ENCODE data around the gene ASPSCR1. TPM values are rescaled to one million over a fixed set of nuclear protein-coding genes. Genes with fewer than 3 reads are reported as not detected.

ASPSCR1 gene
- total RNA-seq, 2 donors from 2014 or later: 17.9 to 57.4 TPM

GRCh38 chr17:81990836-81991683 is 13.6 kb downstream of the ASPSCR1 start:
- intact Hi-C loops (cut with DNase I): no loop called here
- Histone ChIP-seq H3K4me3 (no peak overlapping the region), H3K27ac (peak overlapping the region; percentile 67 to 77 (median 74))

GRCh38 chr17:81991684-81992305 is 14.4 kb downstream of the ASPSCR1 start:
- peak; percentile 91 for ATAC-seq
- DNase-seq: peak; percentile 86 to 96 (median 92)
- Histone ChIP-seq H3K27me3 (no peaks in the 10 kb centered on the region), H3K27ac (peak overlapping the region; percentile 67 to 77 (median 74)), H3K4me1 (peaks cover 24% of the 10 kb centered on the region), H3K4me3 (no peak overlapping the region), H3K9me3 (no peaks in the 10 kb centered on the region), H3K36me3 (replicated peaks in 1 of 2; ENCODE audit: insufficient read depth in 1 of 2, low read depth in 2 of 2) (no peaks in the 10 kb centered on the region)
- 10 to 20% methylated on average over 6 to 31 of the region's 31 CpGs for WGBS, 2 donors
- intact Hi-C loops (cut with DNase I): no loop called here
- TF ChIP-seq POLR2A (IDR thresholded peaks at IDR 0.05): peak in 2 of 3 donors; percentile 23 to 27
- TF ChIP-seq, protein P1, sequence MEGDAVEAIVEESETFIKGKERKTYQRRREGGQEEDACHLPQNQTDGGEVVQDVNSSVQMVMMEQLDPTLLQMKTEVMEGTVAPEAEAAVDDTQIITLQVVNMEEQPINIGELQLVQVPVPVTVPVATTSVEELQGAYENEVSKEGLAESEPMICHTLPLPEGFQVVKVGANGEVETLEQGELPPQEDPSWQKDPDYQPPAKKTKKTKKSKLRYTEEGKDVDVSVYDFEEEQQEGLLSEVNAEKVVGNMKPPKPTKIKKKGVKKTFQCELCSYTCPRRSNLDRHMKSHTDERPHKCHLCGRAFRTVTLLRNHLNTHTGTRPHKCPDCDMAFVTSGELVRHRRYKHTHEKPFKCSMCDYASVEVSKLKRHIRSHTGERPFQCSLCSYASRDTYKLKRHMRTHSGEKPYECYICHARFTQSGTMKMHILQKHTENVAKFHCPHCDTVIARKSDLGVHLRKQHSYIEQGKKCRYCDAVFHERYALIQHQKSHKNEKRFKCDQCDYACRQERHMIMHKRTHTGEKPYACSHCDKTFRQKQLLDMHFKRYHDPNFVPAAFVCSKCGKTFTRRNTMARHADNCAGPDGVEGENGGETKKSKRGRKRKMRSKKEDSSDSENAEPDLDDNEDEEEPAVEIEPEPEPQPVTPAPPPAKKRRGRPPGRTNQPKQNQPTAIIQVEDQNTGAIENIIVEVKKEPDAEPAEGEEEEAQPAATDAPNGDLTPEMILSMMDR (IDR thresholded peaks at IDR 0.05): peak in 3 of 7 experiments; percentile 14 to 41 (median 41)

More at GRCh38 chr17:81990836-81991683, 13.6 kb downstream of the ASPSCR1 start:
- ATAC-seq (peak; percentile 2), DNase-seq (peak; percentile 47 to 77 (median 66))
- Histone ChIP-seq H3K4me1 (peaks cover 24% of the 10 kb centered on the region), H3K36me3 (replicated peaks in 1 of 2; ENCODE audit: insufficient read depth in 1 of 2, low read depth in 2 of 2) (peaks cover 0 to under 1% of the 10 kb centered on the region in 2 donors), H3K27me3 (no peaks in the 10 kb centered on the region), H3K9me3 (no peaks in the 10 kb centered on the region)
- TF ChIP-seq, protein P1 (IDR thresholded peaks at IDR 0.05): no peak
- no peak for TF ChIP-seq POLR2A (IDR thresholded peaks at IDR 0.05)
- WGBS, 2 donors: 44 to 48% methylated on average over 19 to 25 of the region's 25 CpGs

DNA sequence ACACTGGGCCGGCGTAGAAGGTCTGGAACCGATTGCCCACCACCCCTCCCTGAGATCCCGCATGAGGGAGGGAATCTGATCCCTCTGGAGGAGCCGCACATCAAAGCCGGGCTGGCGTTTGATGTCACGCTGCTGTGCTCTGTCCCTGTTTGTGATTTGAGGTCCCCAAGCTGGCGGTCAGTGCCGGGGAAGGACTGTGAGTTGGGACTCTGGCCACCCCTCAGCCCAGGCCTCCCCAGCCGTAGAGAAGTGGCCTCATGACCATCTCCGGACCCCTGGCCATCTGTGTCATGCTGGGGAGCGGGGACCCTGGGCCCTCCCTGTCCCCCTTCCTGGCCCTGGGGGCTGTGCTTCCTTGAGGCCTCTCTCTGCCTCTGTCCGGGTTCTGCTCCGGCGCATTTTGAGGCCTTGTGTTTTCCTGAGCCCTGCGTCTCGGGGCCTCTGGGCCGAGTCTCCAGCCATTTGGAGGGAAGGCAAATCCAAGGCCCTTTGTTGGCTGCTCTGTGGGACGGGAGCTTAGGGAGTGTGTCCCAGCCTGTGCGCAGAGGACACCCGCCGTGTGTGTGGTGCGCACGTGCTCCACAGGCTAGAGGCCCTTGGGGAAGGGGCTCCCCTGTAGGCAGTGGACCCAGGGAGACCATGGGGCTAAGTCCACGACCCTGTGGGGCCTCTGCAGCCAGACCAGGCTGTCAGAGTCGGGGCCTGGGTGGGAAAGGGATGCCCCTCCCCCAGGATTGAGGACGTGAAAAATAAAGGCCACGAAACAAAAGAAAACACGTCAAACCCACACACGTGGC is 15.1 kb downstream of the ASPSCR1 start:
- Histone ChIP-seq H3K36me3 (replicated peaks in 1 of 2; ENCODE audit: insufficient read depth in 1 of 2, low read depth in 2 of 2) (no peaks in the 10 kb centered on the region), H3K27ac (peak overlapping the region; percentile 67 to 77 (median 74)), H3K4me3 (no peak overlapping the region), H3K4me1 (peaks cover 24% of the 10 kb centered on the region), H3K27me3 (no peaks in the 10 kb centered on the region), H3K9me3 (no peaks in the 10 kb centered on the region)
- WGBS, 2 donors: 72 to 76% methylated on average over 14 to 31 of the region's 31 CpGs
- TF ChIP-seq, protein P1 (IDR thresholded peaks at IDR 0.05): no peak
- TF ChIP-seq POLR2A (IDR thresholded peaks at IDR 0.05): no peak
- no peak for DNase-seq
- intact Hi-C loops (cut with DNase I): no loop called here
- ATAC-seq: no peak

DNA sequence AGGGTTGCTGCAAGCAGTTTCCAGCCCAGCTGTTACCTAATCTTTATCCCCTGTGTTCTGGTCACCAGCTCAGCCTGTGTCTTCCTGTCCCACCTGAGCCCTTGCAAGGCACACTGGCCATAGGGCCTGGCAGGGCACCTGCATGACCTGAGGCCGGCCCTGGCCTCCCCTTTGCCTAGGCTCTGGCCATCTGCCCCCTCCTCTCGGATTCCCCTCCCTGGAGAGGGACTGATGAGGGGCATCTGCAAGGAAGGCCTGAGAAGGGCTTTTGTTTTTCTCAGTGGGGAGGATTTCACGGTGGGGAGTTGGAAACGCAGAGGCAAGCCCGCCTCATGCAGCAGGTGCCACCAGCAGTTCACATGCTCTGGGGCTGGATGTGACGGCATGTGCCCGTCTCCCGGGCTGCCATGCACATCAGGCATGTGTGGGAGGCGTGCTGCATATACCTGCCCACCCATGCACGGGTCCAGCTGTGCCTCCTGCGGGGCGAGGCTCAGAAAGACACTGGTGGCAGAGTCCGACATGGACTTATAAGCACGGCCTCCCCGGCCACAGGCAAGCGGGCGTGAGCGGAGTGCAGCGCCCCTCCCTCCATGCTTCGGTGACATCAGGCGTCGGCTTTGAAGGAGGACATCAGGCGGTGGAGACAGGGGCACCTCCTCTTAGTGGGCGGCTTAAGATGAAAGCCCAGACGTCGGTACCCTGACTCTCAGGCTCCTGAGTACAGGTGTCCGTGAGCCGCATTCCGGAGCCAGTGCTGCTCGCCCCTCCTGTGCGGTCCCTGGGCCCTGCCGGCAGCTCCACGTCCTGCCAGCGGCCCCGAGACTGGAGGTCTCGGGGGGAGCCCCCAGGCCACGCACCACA is 16.5 kb downstream of the ASPSCR1 start:
- no peak for ATAC-seq
- no peak for TF ChIP-seq POLR2A (IDR thresholded peaks at IDR 0.05)
- TF ChIP-seq, protein P1 (IDR thresholded peaks at IDR 0.05): no peak
- Histone ChIP-seq H3K4me3 (no peak overlapping the region), H3K27me3 (no peaks in the 10 kb centered on the region), H3K9me3 (no peaks in the 10 kb centered on the region), H3K4me1 (peaks cover 24% of the 10 kb centered on the region), H3K36me3 (replicated peaks in 1 of 2; ENCODE audit: insufficient read depth in 1 of 2, low read depth in 2 of 2) (no peaks in the 10 kb centered on the region), H3K27ac (no peak overlapping the region)
- no peak for DNase-seq
- 91 to 92% methylated on average over 31 to 34 of the region's 37 CpGs for WGBS, 2 donors
- intact Hi-C loops (cut with DNase I): no loop called here

Data from body of pancreas (tissue), 4 donors.